Activated T-cell treated with anti-CD3 and anti-CD28 coated beads, Interleukin-2, amount 50 U/mL, for 24 hours (primary cell): Measurements from ENCODE around the gene MYEOV.

Experiments
- DNase-seq: peaks from one replicate; pipeline ENCODE4 v3.0.0-alpha.2; 2020
- H3K27ac Mint-ChIP-seq: 2 replicates; pipeline ENCODE4 v1.8.0; 2020; ENCODE audit warnings: mild to moderate bottlenecking, mixed read lengths
- H3K27me3 Mint-ChIP-seq: 2 replicates; pipeline ENCODE4 v1.8.0; 2020; ENCODE audit warnings: mixed read lengths
- H3K36me3 Mint-ChIP-seq: 2 replicates; pipeline ENCODE4 v1.8.0; 2020; ENCODE audit warnings: low read depth, mixed read lengths
- H3K4me1 Mint-ChIP-seq: 2 replicates; pipeline ENCODE4 v1.8.0; 2020; ENCODE audit warnings: low read depth, mixed read lengths
- H3K4me3 Mint-ChIP-seq: 2 replicates; pipeline ENCODE4 v1.8.0; 2020; ENCODE audit warnings: mild to moderate bottlenecking, moderate library complexity, mixed read lengths
- H3K9me3 Mint-ChIP-seq: 2 replicates; pipeline ENCODE4 v1.8.0; 2020; ENCODE audit warnings: mixed read lengths

The MYEOV gene

DNA sequence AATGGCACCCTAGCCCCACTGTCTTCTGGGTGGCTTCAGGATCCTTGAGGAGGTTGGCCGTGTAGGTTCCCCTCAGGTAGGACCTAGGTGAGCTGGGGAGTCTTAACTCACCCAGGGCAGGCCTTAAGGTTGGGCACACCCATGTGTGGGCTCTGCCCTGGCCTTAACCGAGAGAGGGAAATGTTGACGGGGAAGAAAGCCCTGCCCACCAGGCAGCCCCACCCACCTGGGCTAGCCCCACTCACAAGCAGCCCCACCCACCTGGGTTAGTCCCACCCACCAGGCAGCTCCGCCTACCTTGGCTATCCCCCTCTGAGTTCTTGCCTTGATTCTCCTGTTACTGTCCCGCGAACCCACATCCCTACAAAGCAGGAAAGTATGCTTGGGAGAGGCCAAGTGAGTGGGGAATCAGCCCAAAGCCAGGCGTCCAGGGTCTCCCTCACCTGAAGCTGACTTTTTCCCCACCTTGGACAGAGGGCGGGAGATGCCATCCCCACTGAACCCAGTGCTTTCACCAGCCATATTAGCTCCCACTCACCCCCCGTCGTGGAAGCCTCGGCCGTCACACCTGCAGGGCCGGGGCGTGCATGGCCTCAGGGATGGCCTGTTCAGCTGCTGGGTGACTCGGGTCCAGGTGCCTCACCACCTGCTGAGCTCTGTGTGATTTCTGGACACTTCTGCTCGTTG is at the start of gene MYEOV:
Gene MYEOV (plus strand): TSS at position 337 of the 687 bp plus-strand sequence. CDS start 1,200 bp downstream, outside the sequence.
- peaks cover 48% of the 10 kb centered on the region for H3K4me1 Mint-ChIP-seq
- H3K4me3 Mint-ChIP-seq: no peak within 1 kb of the TSS
- no peak within 1 kb of the TSS for H3K27ac Mint-ChIP-seq
- H3K9me3 Mint-ChIP-seq: no peaks in the 10 kb centered on the region
- H3K36me3 Mint-ChIP-seq: no peaks in the 10 kb centered on the region
- H3K27me3 Mint-ChIP-seq: no peaks in the 10 kb centered on the region
- DNase-seq: peak; percentile 62

DNA sequence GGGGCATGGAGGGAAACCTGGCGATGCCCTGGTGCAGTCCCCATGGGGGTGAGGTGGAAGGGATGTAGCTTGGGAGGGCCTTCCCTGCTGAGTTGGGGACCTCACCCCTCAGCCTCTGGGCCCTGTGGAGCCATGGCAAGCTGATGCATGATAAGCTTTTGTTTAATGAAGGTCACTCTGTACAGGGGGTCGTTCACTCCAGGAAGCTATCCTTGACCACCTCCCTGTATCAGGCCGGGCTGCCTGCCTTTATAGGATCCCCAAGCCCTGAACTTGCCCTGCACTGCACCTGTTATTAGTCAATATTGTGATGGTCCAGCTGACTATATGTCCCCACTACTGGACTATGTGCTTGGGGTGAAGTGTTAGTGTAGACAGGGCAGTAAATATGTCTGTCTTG is 49.7 kb upstream of the MYEOV start:
- DNase-seq: no peak
- H3K27ac Mint-ChIP-seq: no peak overlapping the region
- H3K4me1 Mint-ChIP-seq: peaks cover 27% of the 10 kb centered on the region
- H3K9me3 Mint-ChIP-seq: no peaks in the 10 kb centered on the region
- no peak overlapping the region for H3K4me3 Mint-ChIP-seq
- H3K27me3 Mint-ChIP-seq: no peaks in the 10 kb centered on the region
- no peaks in the 10 kb centered on the region for H3K36me3 Mint-ChIP-seq

DNA sequence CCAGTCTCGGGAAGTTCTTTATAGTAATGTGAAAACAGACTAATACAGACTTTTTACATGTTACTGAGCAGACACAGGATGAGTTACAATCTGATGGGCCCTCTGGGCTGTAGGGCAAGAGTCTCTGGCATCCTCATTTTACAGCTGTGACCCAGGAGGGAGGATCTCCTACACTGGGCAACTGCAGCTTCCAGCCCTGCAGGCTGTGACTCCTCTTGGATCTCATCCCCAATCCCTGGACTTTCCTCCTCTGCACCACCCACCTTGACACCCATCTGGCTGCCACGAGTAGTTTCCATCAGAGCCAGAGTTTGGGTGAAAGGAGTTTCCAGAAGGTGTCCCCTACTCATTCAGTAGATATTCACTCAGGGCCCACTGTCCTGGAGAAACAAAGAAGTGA is 48.9 kb upstream of the MYEOV start:
- no peaks in the 10 kb centered on the region for H3K27me3 Mint-ChIP-seq
- H3K4me3 Mint-ChIP-seq: no peak overlapping the region
- H3K4me1 Mint-ChIP-seq: peaks cover 21% of the 10 kb centered on the region
- no peaks in the 10 kb centered on the region for H3K9me3 Mint-ChIP-seq
- DNase-seq: no peak
- no peak overlapping the region for H3K27ac Mint-ChIP-seq
- H3K36me3 Mint-ChIP-seq: no peaks in the 10 kb centered on the region

DNA sequence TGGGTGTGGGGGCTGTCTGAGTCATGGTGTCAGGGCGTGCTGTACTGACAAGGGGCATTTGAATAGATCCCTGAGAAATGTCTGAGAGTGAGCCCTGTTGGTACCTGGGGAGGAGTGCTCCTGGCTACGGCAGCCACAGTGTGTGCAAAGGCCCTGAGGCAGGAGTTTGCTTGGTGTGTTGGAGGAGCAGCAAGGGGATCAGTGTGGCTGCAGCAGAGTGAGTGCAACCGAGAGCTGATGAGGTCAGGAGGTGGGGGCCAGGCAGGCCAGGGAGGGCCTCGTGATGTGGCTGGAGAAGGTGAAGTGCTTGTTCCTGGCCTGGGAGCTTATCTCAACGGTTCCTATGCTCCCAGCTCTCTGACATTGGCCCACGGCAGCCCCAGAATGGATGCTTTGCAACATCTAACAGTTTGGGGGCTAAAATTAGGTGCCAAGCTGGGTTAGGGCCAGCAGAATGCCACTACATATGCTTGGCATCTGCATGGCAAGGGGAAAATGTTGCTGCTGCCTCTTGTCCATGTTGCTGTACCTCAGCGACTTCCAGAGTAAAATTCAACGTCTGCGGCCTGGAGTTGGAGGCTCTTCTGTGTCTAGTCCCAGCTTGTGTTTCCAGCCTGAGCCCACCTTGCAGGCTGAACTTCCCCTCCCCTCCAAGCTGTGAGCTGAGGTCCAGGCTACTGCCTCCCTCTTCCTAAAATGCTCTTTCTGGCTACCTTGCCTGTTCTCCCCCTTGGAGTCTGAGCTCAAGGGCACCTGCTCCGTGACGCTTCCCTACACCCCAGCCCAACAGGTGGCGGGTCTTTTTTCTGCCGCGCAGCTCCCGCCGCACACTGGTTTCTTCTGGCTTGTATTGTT is 48.2 kb upstream of the MYEOV start:
- peak; percentile 21 for DNase-seq
- Mint-ChIP-seq H3K4me3 (no peak overlapping the region), H3K27ac (peak overlapping the region; percentile 29), H3K27me3 (no peaks in the 10 kb centered on the region), H3K9me3 (no peaks in the 10 kb centered on the region), H3K4me1 (peaks cover 16% of the 10 kb centered on the region), H3K36me3 (no peaks in the 10 kb centered on the region)

DNA sequence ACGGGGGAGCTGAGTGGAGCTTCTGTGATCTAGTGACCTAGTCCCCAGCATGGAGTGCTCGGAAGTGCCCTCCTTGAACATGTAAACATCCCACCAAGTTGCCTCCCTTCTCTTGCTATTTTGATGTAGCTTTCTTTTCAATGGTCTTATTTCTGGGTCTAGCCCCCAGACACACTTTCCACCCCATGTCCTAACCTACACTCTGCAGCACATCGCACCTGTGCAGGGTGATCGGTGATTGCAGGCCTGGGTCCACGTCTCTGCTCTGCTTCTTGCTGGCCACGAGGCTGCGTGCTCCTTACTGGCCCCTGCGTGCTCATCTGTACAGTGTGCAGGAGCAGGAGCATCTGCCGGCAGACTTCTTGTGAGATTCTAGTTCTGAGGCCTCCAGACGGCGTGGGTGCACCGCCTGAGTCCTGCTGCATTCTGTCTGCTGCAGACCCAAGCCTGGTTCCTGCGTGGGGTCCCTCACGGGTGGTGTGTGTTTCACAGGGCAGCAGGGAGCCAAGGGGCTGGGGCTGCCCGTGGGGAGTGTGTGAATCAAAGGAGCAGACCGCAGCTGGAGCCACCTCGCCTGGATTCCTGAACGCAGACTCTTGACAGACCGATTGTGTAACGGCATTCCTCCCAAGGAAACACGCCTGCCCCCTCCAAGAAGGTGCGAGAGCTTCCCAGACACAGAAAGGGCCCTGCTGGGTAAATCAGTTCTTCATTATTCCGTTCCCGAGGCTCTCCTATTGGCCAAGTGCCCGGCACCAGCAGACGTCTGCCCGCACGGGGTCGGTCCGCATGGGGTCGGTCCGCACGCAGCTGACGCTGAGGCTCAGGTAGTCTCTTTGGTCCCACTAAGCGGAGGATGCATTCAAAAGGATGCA is 44.4 kb upstream of the MYEOV start:
- Mint-ChIP-seq H3K36me3 (no peaks in the 10 kb centered on the region), H3K27ac (no peak overlapping the region), H3K27me3 (peaks cover 17% of the 10 kb centered on the region), H3K4me1 (no peaks in the 10 kb centered on the region), H3K4me3 (no peak overlapping the region), H3K9me3 (peaks cover 7% of the 10 kb centered on the region)
- peak; percentile 16 for DNase-seq

DNA sequence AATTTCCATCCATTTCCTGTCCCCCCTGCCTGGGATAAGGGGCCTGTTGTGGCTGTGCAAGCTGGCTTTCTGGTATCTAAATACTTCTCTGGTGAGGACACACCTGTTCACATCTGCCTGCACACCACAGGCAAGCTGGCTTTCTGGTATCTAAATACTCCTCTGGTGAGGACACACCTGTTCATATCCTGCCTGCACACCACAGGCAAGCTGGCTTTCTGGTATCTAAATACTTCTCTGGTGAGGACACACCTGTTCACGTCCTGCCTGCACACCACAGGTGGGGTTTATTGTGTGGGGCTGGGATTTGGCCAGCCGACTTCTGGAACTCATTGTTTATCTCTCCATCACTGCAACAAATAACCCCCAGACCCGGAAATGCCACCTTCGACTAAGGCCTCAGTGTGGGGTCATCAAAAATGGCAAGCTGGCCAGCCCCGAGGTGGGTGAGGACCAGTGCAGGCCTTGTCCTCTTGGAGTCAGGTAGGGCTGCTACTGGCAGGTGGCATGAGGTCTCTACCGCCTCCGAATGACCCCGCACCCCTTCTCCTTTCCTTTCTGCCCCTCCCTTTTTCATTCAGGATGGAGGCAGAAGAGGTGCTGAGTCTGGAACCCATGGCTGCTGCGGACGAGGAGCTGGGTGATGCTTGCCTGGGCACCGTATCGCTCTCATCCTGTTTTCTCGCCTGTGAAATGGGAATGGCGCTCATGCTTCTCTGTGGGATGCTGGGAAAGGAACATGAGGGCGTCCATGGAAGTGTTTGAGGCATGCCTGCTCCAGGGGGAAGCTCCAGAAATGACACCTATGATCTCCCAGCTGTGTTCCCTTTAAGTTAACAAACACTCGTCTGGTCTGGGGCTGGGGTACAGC is 43.5 kb upstream of the MYEOV start:
- H3K27me3 Mint-ChIP-seq: peaks cover 23% of the 10 kb centered on the region
- H3K36me3 Mint-ChIP-seq: no peaks in the 10 kb centered on the region
- no peaks in the 10 kb centered on the region for H3K4me1 Mint-ChIP-seq
- H3K27ac Mint-ChIP-seq: no peak overlapping the region
- H3K9me3 Mint-ChIP-seq: peaks cover 7% of the 10 kb centered on the region
- H3K4me3 Mint-ChIP-seq: no peak overlapping the region
- no peak for DNase-seq

DNA sequence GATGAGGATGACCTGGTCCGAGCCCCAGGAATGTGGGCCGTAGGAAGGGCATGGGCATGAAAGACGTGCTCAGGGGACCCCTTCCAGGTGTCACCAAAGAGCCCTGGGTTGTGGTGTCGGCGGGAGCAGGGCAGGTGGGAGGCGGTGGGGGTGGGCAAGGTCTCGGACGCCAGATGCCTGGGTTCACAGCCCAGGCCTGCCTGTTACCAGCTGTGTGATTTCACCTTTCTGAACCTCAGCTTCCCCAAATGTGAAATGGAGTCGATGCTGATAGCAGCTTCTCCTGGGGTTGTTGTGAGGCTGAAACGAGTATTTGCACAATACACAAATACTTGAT is 42.9 kb upstream of the MYEOV start:
- H3K9me3 Mint-ChIP-seq: peaks cover 12% of the 10 kb centered on the region
- no peaks in the 10 kb centered on the region for H3K4me1 Mint-ChIP-seq
- H3K36me3 Mint-ChIP-seq: no peaks in the 10 kb centered on the region
- no peak overlapping the region for H3K27ac Mint-ChIP-seq
- peaks cover 26% of the 10 kb centered on the region for H3K27me3 Mint-ChIP-seq
- no peak overlapping the region for H3K4me3 Mint-ChIP-seq
- no peak for DNase-seq

DNA sequence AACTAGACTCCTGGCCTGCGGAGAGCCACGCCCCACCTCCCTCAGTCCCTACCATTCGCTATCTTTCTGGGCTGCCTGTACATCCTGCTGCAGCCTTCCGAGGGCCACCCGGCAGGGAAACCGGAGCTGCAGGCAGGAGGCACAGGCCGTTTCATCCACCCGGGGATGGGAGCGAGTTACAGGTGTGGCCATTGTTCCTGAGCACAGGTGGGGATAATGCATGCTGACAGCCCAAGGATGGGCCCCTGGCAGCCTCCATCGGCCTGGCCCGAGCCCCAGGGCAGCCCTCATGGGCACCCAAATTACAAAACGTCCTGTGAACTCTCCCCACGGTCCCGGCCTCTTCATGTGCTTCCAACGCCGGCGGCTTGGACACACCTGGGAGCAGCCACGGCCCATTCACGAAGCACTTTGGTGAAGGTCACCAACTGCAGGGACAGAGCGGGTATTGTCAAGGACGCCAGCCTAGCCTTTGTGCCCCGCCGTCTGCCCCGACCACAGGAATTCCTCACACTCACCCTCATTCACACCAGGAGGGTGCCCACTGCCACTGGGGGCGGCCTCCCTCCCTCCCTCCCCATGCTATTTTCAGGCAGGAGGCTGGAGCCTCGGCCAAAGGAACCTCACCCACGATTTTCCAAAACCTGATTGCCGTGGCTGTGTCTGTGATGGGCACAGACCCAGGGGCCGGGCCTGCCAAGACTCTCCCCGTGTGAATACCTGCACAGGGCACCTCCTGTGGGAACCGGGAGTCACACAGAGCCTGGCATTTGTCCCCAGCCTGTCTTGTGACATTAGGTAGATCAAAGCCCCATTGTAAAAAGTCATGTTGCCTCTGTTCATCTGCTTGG is 42.1 kb upstream of the MYEOV start:
- H3K9me3 Mint-ChIP-seq: peaks cover 13% of the 10 kb centered on the region
- H3K27ac Mint-ChIP-seq: no peak overlapping the region
- H3K4me3 Mint-ChIP-seq: no peak overlapping the region
- H3K36me3 Mint-ChIP-seq: no peaks in the 10 kb centered on the region
- H3K27me3 Mint-ChIP-seq: peaks cover 26% of the 10 kb centered on the region
- no peak for DNase-seq
- H3K4me1 Mint-ChIP-seq: no peaks in the 10 kb centered on the region

DNA sequence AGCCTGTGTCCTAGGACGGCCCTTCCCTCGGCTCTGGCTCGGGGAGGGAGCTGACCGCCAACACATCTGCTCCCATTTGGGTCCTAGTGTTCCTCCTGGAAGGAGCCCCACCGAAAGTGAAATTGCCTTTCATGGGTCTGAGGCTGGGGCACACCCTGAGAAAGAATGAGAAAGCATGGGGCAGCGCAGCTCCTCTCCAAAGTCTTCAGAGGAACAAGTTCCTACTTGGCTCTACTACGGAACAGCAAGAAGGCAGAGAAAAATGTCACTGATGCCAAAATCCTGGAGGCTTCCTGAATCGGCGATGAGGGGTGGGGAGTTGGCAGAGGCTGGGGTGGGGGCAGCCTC is 41.5 kb upstream of the MYEOV start:
- peaks cover 13% of the 10 kb centered on the region for H3K9me3 Mint-ChIP-seq
- peaks cover 30% of the 10 kb centered on the region for H3K27me3 Mint-ChIP-seq
- no peak overlapping the region for H3K4me3 Mint-ChIP-seq
- no peaks in the 10 kb centered on the region for H3K4me1 Mint-ChIP-seq
- H3K36me3 Mint-ChIP-seq: no peaks in the 10 kb centered on the region
- no peak overlapping the region for H3K27ac Mint-ChIP-seq
- DNase-seq: no peak

DNA sequence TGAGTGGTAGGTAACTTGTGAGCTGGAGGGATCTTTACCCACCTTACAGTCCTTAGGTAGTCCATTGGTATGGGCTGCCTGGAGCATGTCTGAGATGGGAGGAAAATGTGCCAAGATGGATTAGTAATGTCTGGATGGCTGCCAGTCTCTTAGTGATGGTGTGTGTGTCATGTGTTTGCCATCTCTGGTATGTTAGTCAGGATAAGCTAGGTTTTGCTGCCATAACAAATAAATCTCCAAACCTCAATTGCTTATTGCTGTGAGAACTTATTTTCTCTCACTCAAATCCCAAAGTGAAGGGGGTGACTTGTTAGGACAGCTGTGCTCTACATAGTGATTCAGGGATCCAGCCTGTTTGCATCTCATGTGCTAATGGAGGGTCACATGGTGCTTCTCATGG is 40.9 kb upstream of the MYEOV start:
- peaks cover 13% of the 10 kb centered on the region for H3K9me3 Mint-ChIP-seq
- H3K27ac Mint-ChIP-seq: no peak overlapping the region
- H3K4me3 Mint-ChIP-seq: no peak overlapping the region
- peaks cover 4% of the 10 kb centered on the region for H3K4me1 Mint-ChIP-seq
- H3K27me3 Mint-ChIP-seq: peaks cover 30% of the 10 kb centered on the region
- no peak for DNase-seq
- no peaks in the 10 kb centered on the region for H3K36me3 Mint-ChIP-seq

DNA sequence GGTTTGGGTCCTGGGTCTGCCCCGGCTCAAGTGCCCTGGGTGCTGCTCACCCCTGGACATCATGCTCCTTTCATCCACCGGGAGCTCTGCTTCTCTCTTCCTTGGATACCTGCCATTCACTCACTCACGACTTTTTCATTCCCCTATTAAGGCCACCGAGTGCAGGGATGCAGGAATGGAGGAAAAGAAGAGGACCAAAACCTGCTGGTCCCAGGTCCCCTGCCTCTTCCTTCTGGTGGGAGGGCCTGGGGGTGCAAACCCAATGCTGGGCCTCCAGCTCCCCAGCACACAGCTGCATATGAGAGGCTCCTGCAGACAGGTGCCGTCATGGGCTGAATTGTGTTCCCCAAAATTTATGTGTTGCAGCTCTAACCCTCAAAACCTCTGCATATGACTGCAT is 36.8 kb upstream of the MYEOV start:
- H3K27me3 Mint-ChIP-seq: peaks cover 29% of the 10 kb centered on the region
- no peak overlapping the region for H3K4me3 Mint-ChIP-seq

DNA sequence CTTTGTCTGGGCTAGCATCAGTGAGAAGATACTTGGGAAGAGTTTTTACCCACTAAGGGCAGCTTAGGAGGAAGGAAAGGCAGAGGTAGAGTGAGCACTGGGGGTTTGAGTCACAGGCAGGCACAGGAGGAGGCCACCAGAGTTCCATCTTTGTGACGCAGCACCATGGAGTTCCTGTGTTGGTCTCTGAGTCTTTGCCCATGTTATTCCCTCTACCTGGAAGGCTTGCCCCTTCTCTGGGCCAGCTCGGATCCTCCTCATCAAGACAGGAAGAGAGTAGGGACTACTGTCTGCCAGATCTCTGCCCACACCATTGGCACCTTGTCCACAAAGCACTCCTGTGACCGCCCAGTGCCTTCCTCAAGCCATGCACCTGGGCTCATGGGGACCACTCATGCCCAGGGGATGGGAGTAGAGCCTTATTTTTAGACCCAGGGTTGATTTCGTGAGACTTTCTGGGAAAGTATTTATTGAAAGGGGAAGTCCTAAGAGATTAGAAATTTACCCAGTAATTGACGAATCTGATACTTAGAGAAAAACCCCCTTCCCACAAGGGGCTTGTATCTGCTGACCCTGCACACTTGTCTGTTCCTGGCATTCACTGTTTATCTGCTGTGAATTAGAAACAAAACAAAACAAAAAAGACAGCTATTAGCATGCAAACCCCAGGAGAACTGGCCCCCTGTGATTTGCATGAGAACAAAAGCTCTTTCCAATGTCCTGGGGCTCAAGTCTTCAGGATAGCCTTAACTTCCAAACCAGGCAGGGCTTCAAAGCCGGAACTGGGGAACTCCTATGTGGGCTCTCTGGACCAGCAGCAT is 35.9 kb upstream of the MYEOV start:
- H3K4me1 Mint-ChIP-seq: peaks cover 7% of the 10 kb centered on the region
- DNase-seq: no peak
- H3K9me3 Mint-ChIP-seq: peaks cover 10% of the 10 kb centered on the region
- H3K27ac Mint-ChIP-seq: no peak overlapping the region
- no peak overlapping the region for H3K4me3 Mint-ChIP-seq
- no peaks in the 10 kb centered on the region for H3K36me3 Mint-ChIP-seq
- peaks cover 21% of the 10 kb centered on the region for H3K27me3 Mint-ChIP-seq

More for the DNA sequence above, 36.8 kb upstream of the MYEOV start:
- no peaks in the 10 kb centered on the region for H3K36me3 Mint-ChIP-seq
- no peak for DNase-seq
- peaks cover 13% of the 10 kb centered on the region for H3K9me3 Mint-ChIP-seq
- peaks cover 7% of the 10 kb centered on the region for H3K4me1 Mint-ChIP-seq
- no peak overlapping the region for H3K27ac Mint-ChIP-seq

DNA sequence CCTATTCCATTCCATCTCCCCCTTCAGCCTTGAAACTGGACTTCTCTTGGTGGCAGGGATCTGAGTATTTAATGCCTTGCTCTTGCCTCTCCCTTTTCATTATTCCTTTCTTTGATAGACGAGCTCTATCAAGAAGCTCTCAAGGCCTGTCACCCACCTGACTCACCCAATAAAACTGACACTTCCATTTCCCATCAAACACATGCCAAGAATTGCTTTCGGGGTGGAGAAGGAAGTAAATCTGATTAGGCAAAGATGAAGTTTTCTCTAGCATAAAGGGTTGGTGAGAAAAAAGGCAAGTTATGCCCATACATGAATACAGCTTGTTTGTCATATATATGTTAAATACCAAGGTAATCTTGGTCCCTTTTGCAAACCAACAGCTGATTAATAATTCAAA is 34.9 kb upstream of the MYEOV start:
- H3K4me3 Mint-ChIP-seq: no peak overlapping the region
- peaks cover 16% of the 10 kb centered on the region for H3K27me3 Mint-ChIP-seq
- no peak for DNase-seq
- no peak overlapping the region for H3K27ac Mint-ChIP-seq
- H3K36me3 Mint-ChIP-seq: no peaks in the 10 kb centered on the region
- H3K4me1 Mint-ChIP-seq: peaks cover 7% of the 10 kb centered on the region
- peaks cover 6% of the 10 kb centered on the region for H3K9me3 Mint-ChIP-seq
